GM18505 (cell line): ENCODE results near the gene LMAN1.

Experiments
- ATAC-seq: cut with Tn5 transposase; IDR thresholded peaks from one replicate; pipeline ENCODE4 v1.9.1; 2021; ENCODE audit not compliant: unreplicated experiment
- POLR2A ChIP-seq: IDR thresholded peaks from 4 replicates; pipeline ENCODE4 v1.6.1; 2011; ENCODE audit warnings: borderline replicate concordance; ENCODE audit not compliant: insufficient read depth, insufficient read length; ENCODE audit errors: extremely low read depth

Gene LMAN1

DNA sequence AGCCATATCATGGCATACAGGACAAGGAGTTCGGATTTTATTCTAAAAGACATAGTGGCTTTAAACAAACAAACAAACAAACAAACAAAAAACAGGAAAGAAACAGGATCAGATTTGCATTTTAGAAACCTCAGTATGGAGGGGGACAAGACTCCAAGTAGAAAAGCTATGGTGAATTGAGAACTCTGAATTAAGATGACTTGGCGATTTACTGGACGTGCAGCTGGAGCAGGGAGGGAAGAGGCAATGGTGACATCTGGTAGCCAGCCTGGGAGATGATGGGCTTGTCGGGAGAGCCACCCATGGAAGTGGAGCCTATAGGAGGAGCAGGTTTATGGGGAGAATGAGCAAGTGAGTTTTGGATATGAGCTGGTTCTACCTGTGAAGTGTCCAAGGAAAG lies 53.8 kb downstream of the LMAN1 start:
- ATAC-seq = no peak
- no peak for TF ChIP-seq POLR2A

DNA sequence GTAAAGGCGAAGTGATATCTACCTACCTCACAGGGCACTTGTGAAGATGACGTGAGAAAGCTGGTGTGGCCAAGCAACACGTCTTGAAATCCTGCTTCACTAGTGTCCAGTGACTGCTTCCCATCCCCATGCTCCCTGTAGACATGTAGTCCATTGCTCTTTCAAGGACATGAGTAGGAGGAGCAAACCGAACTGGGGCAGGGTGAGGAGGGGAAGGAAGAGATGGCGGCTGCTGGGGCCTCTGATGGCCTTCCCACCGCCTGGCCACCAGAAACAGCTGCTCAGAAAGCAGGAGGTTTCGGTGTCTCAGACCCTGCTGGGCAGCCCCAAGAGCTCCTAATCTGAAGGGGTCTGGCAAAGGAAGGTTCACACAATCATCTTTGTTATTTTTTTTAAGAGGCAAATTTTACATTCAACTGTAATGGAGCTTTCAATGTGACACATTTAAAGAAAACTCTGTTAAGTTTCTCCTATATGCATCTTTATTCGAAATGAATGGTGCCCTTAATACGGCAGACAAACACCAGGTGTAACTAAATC lies 55.3 kb downstream of the LMAN1 start:
- no peak for TF ChIP-seq POLR2A
- ATAC-seq = no peak

DNA sequence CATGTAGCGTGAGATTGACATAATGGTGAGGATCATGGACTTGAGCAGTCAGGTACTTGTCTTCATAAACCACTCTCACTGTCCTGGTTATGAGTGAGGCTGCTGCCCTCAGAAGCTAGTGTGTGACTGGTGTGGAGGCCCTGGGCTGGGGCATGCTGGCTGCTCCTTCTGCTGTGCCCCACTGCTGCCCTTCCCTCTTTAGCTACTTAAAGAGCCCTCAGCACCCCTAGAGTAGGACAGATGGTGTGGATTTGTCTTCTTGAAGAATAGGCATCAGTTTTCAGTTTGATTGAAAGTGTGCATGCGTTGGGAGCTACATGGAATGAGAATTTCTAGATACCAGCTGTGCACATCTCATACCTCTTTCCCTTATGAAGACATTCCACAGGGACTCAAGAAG lies 56.1 kb downstream of the LMAN1 start:
- TF ChIP-seq POLR2A = no peak
- no peak for ATAC-seq

DNA sequence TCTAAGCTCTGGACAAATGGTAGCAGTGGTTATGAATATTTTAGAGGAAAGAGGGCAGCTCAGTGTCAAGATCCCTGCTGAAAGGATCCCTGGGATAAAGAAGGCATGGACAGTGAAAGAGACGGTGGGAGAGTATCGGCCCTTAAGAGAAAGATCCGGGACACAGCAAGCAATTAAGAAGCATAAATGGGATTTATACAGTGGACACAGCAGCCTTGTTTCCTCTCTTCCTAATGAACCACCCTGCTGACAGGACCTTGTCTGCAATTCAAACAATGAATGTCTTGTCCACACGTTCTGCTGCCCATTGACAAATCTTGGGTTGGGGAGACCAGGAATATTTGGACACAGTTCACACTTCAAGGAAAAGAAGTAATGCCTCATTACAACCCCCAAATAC lies 57.1 kb downstream of the LMAN1 start:
- no peak for TF ChIP-seq POLR2A
- ATAC-seq = no peak

DNA sequence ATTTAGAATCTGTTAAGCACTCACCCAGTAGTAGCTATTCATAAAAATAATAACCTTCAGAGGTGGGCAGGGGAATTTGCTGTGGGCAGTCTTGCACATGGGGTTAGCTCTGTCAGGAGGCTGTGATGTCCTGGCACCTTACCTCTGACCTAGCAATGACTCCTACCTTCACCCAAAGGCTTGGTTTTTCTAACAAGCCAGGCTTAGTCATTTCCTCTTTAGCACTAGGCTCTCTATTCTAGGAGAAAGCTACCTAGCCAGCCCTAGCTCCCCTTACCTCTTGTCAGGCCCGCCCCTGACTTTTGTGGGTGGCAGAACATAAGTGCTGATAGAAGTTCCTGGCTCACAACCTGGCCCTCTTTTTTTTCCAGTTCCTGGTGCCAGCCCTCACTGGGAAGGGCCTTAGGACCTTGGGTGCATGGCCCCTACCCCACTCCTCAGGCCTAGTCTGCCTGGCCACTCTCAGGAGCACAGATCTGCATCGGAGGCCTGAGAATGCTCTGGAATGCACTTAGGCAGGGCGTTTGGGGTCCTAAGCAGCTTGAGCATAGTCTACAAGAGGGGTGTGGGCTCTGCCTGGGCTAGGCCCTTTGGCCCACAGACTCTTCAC lies 58.3 kb downstream of the LMAN1 start:
- no peak for ATAC-seq
- TF ChIP-seq POLR2A = no peak

GRCh38 chr18:59298871-59299270 lies 60.2 kb downstream of the LMAN1 start:
- TF ChIP-seq POLR2A = no peak
- no peak for ATAC-seq

GRCh38 chr18:59293317-59293716 lies 65.7 kb downstream of the LMAN1 start:
- no peak for TF ChIP-seq POLR2A
- ATAC-seq = no peak

GRCh38 chr18:59286341-59286740 lies 72.7 kb downstream of the LMAN1 start:
- TF ChIP-seq POLR2A = no peak

GRCh38 chr18:59282341-59282740 lies 76.7 kb downstream of the LMAN1 start:
- no peak for TF ChIP-seq POLR2A
- ATAC-seq = no peak

More at GRCh38 chr18:59286341-59286740, 72.7 kb downstream of the LMAN1 start:
- ATAC-seq = no peak

GRCh38 chr18:59279722-59280121 lies 79.3 kb downstream of the LMAN1 start:
- ATAC-seq = no peak
- TF ChIP-seq POLR2A = no peak

- no peak for ATAC-seq
- no peak for TF ChIP-seq POLR2A
Measured at GRCh38 chr18:59279193-59279592, 79.9 kb downstream of the LMAN1 start.

DNA sequence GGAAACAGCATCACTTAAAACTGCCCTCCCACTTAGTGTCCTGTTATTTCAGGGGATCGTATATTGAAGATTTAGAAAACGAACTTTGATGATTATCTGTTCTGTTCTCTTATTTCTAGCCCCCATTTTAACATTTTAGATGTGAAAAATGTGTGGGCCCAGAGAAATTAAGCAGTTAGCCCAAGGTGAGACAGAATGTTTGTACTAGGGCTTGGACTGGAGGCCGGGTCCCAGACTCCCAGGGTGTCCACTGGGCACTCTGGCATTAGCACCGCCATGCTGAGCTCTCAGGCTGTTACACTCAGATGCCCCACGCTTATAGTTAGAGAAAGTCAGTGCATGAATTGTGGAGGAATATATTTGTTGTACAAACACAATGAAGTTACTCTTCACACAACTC lies 80.3 kb downstream of the LMAN1 start:
- no peak for TF ChIP-seq POLR2A
- no peak for ATAC-seq
